ENCODE measurements around the gene ALG6.

ALG6 gene

GRCh38 chr1:63367215-63368103, at the start of gene ALG6:
TSS of gene ALG6 (plus strand) at chr1:63367627. CDS start at chr1:63370978, 3,351 bp downstream.
- Mint-ChIP-seq H3K36me3 (ENCODE audit: low read depth) (peaks cover 27% of the 10 kb centered on the region), H3K4me3 (peak within 1 kb of the TSS; percentile 98), H3K27ac (peak within 1 kb of the TSS; percentile 94), H3K4me1 (ENCODE audit: low read depth) (peaks cover 24% of the 10 kb centered on the region), H3K27me3 (peaks cover 7% of the 10 kb centered on the region), H3K9me3 (no peaks in the 10 kb centered on the region)
- DNase-seq, result peak; percentile 99

- no peaks in the 10 kb centered on the region for H3K36me3 Mint-ChIP-seq (ENCODE audit: low read depth)
- H3K27me3 Mint-ChIP-seq, result peaks cover 83% of the 10 kb centered on the region
- DNase-seq, result no peak
- no peak overlapping the region for H3K27ac Mint-ChIP-seq
- H3K4me1 Mint-ChIP-seq (ENCODE audit: low read depth), result peaks cover 38% of the 10 kb centered on the region
- H3K4me3 Mint-ChIP-seq, result peak overlapping the region; percentile 69
- H3K9me3 Mint-ChIP-seq, result peaks cover 9% of the 10 kb centered on the region
Observed at GRCh38 chr1:63317817-63318152, 49.6 kb upstream of the ALG6 start.

- no peaks in the 10 kb centered on the region for H3K36me3 Mint-ChIP-seq (ENCODE audit: low read depth)
- peaks cover 80% of the 10 kb centered on the region for H3K27me3 Mint-ChIP-seq
- peak overlapping the region; percentile 69 for H3K4me3 Mint-ChIP-seq
- H3K9me3 Mint-ChIP-seq, result peaks cover 9% of the 10 kb centered on the region
- H3K4me1 Mint-ChIP-seq (ENCODE audit: low read depth), result peaks cover 39% of the 10 kb centered on the region
- no peak overlapping the region for H3K27ac Mint-ChIP-seq
- no peak for DNase-seq
Observed at GRCh38 chr1:63318201-63318979, 49.0 kb upstream of the ALG6 start.

DNA sequence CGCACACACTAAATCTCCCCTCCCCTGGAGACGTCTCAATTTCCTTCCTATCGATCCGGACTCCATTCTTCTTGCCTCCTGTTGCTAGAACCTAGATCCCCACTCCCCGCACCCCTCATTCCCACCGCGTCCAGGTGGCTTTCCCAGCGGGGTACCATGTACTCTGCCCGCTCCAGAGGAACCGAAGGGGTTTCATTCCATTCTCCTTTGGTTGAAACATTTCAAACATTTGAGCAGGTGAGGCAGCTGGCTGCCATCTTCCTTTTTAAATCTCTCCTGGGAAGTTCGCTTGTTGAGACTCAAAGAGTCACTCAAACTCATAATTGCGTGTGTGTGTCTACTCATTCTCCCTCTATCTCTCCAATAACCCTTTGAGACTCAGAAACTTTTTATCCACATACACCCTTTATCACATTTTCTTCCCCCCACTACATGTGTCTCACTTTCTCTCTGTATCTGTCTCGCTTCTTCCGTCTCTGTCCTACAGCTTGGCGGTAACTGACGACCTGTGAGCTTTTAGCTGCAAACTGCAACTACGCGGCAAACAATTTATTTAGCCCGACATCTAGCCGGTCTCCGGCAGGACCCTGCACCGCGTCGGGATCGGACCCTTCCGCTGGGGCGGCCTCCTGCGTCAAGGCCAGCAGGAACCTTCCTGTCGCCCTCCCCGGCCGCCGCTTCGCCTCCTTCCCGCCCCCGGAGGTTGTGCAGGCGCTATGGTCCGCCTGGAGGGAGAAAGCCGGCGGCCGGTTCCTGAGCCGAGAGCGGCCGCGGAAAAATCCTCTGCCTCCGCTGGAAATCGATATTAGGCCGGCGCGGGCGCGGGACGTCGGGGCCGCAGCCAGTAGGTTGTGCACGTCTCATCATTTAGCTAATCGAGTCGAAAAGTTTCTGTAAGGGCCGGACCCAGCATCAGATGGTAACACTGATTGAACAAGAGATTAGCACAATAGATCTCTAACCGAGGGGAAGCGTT, 48.1 kb upstream of the ALG6 start:
- H3K9me3 Mint-ChIP-seq, result peaks cover 9% of the 10 kb centered on the region

DNA sequence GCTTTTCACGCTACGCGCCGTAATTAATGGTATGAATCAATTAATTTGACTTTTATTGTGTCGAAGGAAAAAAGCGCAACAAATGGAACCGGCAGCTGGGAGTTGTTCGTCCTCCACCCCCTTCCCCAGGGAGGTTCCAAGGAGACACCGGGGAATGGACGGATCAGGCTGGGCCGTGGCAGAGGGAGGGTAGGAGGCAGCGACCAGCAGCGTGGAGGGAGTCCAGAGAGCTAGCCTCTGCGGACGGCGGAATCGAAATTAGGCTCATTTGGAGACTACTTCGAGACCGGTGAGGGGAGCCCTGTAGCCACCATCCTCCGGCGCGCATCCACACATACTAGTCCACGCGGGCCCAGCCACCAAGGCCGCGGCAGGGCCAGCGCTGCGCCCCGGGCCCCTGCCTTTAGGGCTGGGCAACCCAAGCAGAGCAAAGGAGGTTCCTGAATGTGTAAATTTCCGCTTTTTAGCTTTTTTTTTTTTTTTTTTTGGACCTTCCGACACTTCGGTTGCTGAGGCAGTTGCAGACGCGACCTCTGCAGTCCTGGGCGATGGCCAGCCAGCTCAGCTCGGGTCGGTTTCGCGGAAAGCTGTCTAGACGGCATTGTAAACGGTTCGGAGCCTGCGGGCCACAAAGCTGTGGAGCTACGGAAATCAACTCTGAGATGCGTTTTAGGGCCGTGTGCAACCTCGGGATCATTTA, 47.3 kb upstream of the ALG6 start:
- peak; percentile 45 for DNase-seq
- Mint-ChIP-seq H3K36me3 (ENCODE audit: low read depth) (no peaks in the 10 kb centered on the region), H3K4me3 (peak overlapping the region; percentile 2), H3K9me3 (peaks cover 9% of the 10 kb centered on the region), H3K27me3 (peaks cover 75% of the 10 kb centered on the region), H3K27ac (peak overlapping the region; percentile 80), H3K4me1 (ENCODE audit: low read depth) (peaks cover 45% of the 10 kb centered on the region)

More for the DNA sequence above, 48.1 kb upstream of the ALG6 start:
- peak overlapping the region; percentile 38 for H3K4me3 Mint-ChIP-seq
- H3K36me3 Mint-ChIP-seq (ENCODE audit: low read depth), result no peaks in the 10 kb centered on the region
- H3K4me1 Mint-ChIP-seq (ENCODE audit: low read depth), result peaks cover 41% of the 10 kb centered on the region
- H3K27me3 Mint-ChIP-seq, result peaks cover 75% of the 10 kb centered on the region
- peak; percentile 38 for DNase-seq
- H3K27ac Mint-ChIP-seq, result peak overlapping the region; percentile 69

DNA sequence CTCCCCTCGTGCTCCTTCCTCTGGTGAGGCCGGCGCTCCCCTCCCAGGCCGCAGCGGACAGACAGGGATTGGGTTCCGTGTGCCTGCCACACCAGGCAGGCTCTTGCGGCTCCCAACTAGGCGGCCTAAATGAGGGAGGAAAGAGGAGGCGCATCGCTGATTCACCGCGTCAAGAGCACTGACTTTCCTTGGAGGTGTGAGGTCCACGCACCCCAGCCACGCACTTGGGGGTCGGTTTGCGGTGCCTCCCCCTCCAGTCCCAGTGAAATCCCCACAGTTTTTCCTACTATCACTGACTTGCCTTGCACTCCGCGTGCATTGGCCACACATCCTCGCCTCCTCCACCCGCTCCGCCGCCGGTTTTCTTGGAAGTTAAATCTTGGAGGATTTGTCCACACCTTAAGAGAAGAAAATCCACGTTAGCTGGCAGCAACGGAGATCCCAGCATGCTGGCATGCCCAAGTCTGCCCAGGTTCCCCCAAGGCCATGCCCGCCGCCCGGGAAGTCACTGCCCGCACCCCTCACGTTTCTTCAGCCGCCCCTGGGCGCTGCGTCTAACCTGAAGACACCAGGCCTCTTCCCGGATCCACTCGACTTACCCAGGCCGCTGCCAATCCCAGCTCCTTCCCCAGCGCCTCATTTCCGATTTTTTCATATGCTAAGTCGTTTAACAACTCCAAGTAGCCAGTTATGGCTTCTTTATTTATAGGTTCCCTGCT, 46.2 kb upstream of the ALG6 start:
- no peaks in the 10 kb centered on the region for H3K36me3 Mint-ChIP-seq (ENCODE audit: low read depth)
- DNase-seq, result peak; percentile 34
- H3K4me1 Mint-ChIP-seq (ENCODE audit: low read depth), result peaks cover 47% of the 10 kb centered on the region
- H3K27me3 Mint-ChIP-seq, result peaks cover 76% of the 10 kb centered on the region
- H3K27ac Mint-ChIP-seq, result peak overlapping the region; percentile 76
- H3K9me3 Mint-ChIP-seq, result peaks cover 9% of the 10 kb centered on the region
- H3K4me3 Mint-ChIP-seq, result peak overlapping the region; percentile 71

DNA sequence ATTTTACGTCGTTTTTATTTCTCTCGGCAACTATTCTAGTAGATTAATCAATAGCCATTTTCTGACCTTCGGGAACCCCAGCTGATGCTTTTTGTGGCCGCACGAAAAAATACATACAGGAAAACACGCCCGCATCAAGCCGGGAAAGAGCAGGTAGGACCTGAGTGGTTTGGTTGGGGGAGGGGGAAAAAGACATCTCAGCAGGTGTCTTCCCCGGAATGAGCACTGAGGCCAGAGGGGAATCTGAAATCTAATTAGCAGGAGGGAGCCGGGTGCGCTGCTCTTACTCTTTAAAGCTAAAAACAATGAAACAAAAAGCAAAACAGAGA, 45.7 kb upstream of the ALG6 start:
- H3K27me3 Mint-ChIP-seq, result peaks cover 77% of the 10 kb centered on the region
- peak overlapping the region; percentile 76 for H3K27ac Mint-ChIP-seq
- H3K9me3 Mint-ChIP-seq, result peaks cover 9% of the 10 kb centered on the region
- DNase-seq, result peak; percentile 36
- H3K4me3 Mint-ChIP-seq, result peak overlapping the region; percentile 71
- H3K4me1 Mint-ChIP-seq (ENCODE audit: low read depth), result peaks cover 51% of the 10 kb centered on the region
- no peaks in the 10 kb centered on the region for H3K36me3 Mint-ChIP-seq (ENCODE audit: low read depth)

GRCh38 chr1:63322114-63322943, 45.1 kb upstream of the ALG6 start, which contains the start of gene FOXD3:
TSS of gene FOXD3 (plus strand) at chr1:63322567. CDS start at chr1:63323059, 492 bp downstream.
- peak within 1 kb of the TSS; percentile 75 for H3K4me3 Mint-ChIP-seq
- DNase-seq, result peak; percentile 66
- H3K36me3 Mint-ChIP-seq (ENCODE audit: low read depth), result no peaks in the 10 kb centered on the region
- peaks cover 9% of the 10 kb centered on the region for H3K9me3 Mint-ChIP-seq
- peak within 1 kb of the TSS; percentile 76 for H3K27ac Mint-ChIP-seq
- peaks cover 82% of the 10 kb centered on the region for H3K27me3 Mint-ChIP-seq
- H3K4me1 Mint-ChIP-seq (ENCODE audit: low read depth), result peaks cover 55% of the 10 kb centered on the region

DNA sequence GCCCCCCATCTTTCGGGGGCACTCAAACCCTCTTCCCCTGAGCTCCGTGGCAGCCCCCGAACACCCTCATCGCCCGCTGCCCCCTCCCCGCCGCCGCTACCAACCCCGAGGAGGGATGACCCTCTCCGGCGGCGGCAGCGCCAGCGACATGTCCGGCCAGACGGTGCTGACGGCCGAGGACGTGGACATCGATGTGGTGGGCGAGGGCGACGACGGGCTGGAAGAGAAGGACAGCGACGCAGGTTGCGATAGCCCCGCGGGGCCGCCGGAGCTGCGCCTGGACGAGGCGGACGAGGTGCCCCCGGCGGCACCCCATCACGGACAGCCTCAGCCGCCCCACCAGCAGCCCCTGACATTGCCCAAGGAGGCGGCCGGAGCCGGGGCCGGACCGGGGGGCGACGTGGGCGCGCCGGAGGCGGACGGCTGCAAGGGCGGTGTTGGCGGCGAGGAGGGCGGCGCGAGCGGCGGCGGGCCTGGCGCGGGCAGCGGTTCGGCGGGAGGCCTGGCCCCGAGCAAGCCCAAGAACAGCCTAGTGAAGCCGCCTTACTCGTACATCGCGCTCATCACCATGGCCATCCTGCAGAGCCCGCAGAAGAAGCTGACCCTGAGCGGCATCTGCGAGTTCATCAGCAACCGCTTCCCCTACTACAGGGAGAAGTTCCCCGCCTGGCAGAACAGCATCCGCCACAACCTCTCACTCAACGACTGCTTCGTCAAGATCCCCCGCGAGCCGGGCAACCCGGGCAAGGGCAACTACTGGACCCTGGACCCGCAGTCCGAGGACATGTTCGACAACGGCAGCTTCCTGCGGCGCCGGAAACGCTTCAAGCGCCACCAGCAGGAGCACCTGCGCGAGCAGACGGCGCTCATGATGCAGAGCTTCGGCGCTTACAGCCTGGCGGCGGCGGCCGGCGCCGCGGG, 44.2 kb upstream of the ALG6 start:
- no peaks in the 10 kb centered on the region for H3K36me3 Mint-ChIP-seq (ENCODE audit: low read depth)
- H3K27ac Mint-ChIP-seq, result peak overlapping the region; percentile 69
- H3K9me3 Mint-ChIP-seq, result peaks cover 13% of the 10 kb centered on the region
- DNase-seq, result peak; percentile 75
- H3K4me3 Mint-ChIP-seq, result peak overlapping the region; percentile 75
- peaks cover 83% of the 10 kb centered on the region for H3K27me3 Mint-ChIP-seq
- peaks cover 54% of the 10 kb centered on the region for H3K4me1 Mint-ChIP-seq (ENCODE audit: low read depth)

DNA sequence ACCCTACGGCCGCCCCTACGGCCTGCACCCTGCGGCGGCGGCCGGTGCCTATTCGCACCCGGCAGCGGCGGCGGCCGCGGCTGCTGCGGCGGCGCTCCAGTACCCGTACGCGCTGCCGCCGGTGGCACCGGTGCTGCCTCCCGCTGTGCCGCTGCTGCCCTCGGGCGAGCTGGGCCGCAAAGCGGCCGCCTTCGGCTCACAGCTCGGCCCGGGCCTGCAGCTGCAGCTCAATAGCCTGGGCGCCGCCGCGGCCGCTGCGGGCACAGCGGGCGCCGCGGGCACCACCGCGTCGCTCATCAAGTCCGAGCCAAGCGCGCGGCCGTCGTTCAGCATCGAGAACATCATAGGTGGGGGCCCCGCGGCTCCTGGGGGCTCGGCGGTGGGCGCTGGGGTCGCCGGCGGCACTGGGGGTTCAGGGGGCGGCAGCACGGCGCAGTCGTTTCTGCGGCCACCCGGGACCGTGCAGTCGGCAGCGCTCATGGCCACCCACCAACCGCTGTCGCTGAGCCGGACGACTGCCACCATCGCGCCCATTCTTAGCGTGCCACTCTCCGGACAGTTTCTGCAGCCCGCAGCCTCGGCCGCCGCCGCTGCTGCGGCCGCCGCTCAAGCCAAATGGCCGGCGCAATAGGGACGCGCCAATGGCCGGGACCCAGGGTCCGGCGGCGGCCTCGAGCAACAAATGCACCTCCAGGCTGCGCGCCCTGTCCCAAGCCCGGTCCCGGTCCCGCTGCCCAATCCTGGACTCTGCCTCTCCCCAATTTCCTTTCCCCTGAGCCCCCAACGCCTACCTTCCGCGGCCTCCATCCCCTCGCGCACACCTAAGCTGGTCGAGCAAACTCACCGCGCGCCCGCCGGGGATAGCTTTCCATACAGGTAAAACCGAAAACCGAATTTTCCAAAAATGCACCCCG, 43.3 kb upstream of the ALG6 start:
- Mint-ChIP-seq H3K27ac (peak overlapping the region; percentile 86), H3K4me1 (ENCODE audit: low read depth) (peaks cover 49% of the 10 kb centered on the region), H3K4me3 (peak overlapping the region; percentile 64), H3K27me3 (peaks cover 83% of the 10 kb centered on the region), H3K9me3 (peaks cover 7% of the 10 kb centered on the region), H3K36me3 (ENCODE audit: low read depth) (no peaks in the 10 kb centered on the region)
- DNase-seq, result no peak

GRCh38 chr1:63324779-63325119, 42.7 kb upstream of the ALG6 start:
- peak overlapping the region; percentile 86 for H3K27ac Mint-ChIP-seq
- H3K4me3 Mint-ChIP-seq, result peak overlapping the region; percentile 64
- peaks cover 50% of the 10 kb centered on the region for H3K4me1 Mint-ChIP-seq (ENCODE audit: low read depth)
- DNase-seq, result no peak
- no peaks in the 10 kb centered on the region for H3K36me3 Mint-ChIP-seq (ENCODE audit: low read depth)
- peaks cover 4% of the 10 kb centered on the region for H3K9me3 Mint-ChIP-seq
- peaks cover 83% of the 10 kb centered on the region for H3K27me3 Mint-ChIP-seq
